Measurements from ENCODE around the gene COL17A1.

DNA sequence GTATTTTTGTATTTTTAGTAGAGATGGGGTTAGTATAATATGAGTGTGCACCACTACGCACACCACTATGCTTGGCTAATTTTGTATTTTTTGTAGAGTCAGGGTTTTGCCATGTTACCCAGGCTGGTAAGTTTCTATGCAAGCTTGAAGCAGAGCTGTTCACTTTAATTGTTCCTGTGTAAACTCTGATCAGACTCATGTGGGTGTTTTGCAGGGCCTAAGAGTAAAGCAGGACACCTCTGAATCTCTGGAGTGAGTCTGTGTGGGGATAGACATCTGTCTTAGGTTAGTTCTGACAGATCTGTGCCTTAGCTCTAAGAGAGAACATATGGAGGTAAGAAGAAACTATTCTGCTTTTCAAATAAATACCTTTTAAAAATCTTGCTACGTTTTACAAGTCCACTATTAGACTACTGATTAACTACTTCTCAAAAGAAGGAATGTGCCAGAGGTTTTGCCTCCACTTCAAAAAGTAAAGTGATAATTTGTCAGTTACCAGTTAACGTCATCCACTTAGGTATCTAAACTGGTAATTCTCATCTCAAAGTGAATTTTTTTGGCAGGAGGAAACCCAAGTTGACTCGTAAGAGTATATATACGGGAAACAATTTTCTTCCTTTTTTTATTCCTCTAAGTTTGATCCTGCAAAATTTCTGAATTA lies 1.1 kb downstream of the COL17A1 start:
- TF ChIP-seq, protein P1, sequence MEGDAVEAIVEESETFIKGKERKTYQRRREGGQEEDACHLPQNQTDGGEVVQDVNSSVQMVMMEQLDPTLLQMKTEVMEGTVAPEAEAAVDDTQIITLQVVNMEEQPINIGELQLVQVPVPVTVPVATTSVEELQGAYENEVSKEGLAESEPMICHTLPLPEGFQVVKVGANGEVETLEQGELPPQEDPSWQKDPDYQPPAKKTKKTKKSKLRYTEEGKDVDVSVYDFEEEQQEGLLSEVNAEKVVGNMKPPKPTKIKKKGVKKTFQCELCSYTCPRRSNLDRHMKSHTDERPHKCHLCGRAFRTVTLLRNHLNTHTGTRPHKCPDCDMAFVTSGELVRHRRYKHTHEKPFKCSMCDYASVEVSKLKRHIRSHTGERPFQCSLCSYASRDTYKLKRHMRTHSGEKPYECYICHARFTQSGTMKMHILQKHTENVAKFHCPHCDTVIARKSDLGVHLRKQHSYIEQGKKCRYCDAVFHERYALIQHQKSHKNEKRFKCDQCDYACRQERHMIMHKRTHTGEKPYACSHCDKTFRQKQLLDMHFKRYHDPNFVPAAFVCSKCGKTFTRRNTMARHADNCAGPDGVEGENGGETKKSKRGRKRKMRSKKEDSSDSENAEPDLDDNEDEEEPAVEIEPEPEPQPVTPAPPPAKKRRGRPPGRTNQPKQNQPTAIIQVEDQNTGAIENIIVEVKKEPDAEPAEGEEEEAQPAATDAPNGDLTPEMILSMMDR (IDR thresholded peaks at IDR 0.05) = no peak
- TF ChIP-seq POLR2AphosphoS5 (IDR thresholded peaks at IDR 0.05) = no peak
- TF ChIP-seq EP300 (IDR thresholded peaks at IDR 0.05; ENCODE audit: low read depth) = no peak
- no peak for TF ChIP-seq POLR2A (IDR thresholded peaks at IDR 0.05)

Measured in transverse colon (tissue), 4 donors.